Erythroblast (primary cell): ENCODE data around the gene ZMYM1.

ENCODE experiments used
- DNase-seq, 2 experiments: peaks; one replicate each; lab custom pipeline; 2025; lab: John Stamatoyannopoulos, UW
- GATA1 ChIP-seq: IDR thresholded peaks from 2 replicates; pipeline ENCODE4 v1.6.1; 2011; ENCODE audit warnings: low read depth, mild to moderate bottlenecking, control low read depth, low read length, moderate library complexity
- POLR2A ChIP-seq: IDR thresholded peaks from 2 replicates; pipeline ENCODE4 v1.6.1; 2011; ENCODE audit warnings: mild to moderate bottlenecking, low read length

Gene ZMYM1

DNA sequence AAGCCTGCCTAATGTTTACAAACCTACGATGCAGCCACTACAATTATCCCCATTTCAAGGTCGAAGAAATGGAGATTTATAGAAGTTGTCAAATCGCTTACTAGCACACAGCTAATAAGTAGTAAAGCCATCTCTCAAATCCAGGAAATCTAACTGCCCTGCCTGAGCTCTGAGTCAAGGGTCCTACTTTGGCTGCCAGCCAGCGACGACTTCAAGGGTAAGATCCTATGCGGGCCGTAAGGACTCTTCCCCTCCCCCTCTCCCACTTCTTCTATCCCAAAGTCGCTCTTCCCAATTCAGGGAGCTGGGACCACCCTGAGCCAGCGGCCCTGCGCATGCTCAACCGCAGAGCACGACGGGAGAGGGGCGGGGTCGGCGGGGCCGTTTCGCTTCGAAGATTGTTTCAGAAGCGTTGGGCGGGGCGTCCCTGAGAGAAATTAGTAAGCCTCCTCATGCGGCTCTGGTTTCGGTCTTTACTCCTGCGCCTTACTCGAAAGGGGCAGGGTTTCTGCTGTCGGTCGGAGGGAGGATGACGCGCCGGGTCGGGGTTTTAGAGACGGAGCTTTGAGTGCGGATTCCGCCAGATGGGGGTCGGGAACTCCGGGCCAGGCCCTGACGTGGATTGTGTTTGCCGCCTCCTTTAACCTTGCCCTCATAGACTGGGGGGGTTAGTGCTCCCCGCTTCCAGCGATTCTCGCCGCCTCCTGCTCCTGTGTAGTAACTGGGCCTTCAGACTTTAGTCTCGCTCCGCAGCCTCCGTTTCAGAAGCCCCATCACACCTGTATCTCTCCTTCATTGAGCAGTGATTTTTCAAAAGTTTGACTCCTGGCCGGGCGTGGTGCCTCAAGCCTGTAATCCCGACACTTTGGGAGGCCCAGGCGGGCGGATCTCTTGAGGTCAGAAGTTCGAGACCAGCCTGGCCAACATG lies at the start of gene ZMYM1:
ZMYM1 (plus strand) TSS at position 383 of the 928 bp plus-strand sequence. CDS start 14,603 bp downstream, outside the sequence.
- TF ChIP-seq GATA1 (no peak), POLR2A (peak; percentile 64)
- peak; percentile 83 to 87 for DNase-seq

DNA sequence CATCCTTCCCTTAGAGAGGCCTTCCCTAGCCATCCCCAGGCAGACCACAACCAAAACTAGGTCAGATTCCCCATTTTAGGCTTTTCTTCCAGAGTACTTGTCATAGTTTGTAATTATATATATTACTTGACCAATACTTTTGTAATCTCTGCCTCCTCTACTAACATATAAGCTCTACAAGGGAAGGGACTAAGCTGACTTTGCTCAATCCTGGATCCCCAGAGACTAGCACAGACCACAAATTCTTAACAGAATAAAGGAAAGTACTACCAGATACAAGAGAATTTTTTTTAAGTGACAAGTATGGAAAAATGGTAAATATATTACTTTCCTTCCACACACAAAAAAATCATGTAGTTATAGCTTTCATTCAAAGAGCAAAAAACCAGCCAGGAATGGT lies 49.4 kb upstream of the ZMYM1 start:
- TF ChIP-seq GATA1 (no peak), POLR2A (no peak)
- no peak for DNase-seq

DNA sequence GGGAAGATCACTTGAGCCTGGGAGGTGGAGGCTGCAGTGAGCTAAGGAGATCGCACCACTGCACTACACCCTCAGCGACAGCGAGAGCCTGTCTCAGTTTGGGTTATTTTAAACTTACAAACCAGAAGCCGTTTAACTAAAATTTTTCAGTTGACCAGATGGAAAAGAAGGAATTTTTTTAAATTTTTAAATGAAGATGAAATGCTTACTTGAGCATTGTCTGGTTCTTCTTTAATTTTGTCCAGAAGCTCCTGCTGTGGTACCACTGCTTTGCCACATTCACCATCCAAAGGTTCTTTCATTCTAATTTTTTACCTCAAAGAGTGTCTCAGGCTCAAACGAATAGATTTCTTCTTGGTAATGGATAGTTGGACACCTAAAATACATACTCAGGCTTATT lies 48.8 kb upstream of the ZMYM1 start:
- DNase-seq, result peak; percentile 32 to 49
- TF ChIP-seq GATA1, result no peak
- TF ChIP-seq POLR2A, result no peak

DNA sequence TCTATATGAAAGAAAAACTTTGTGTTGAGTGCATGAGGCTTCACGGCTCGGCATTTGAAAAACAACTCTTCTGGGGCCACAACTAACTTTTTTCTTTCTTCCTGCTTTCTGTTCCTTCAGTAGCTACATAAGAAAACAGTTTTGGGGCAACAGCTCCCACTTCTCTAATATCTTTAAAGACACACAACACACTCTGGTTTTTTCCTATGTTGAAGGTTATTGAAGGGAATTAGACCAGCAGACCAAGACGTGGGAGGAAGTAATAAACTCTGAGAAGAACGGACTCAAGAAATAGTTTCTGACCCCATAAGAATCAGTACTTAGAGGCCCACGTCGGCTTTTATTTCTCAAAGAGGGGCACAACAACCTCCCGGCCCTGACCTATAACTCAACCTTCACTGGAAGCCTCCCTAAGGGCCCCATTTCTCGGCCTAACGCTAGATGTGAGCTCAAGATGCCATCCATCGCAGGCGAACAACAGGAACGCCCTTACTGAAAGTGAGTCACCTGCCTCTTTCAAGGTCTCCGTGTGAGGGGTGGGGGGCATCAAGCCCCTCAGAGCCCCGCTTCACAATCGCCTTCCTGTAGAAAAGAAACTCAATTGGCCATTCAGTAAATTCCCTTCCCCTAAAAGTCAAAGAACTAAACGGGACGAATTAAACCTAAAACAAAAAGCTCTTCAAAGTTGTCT lies 48.3 kb upstream of the ZMYM1 start:
- TF ChIP-seq GATA1, result no peak
- DNase-seq, result peak; percentile 79

DNA sequence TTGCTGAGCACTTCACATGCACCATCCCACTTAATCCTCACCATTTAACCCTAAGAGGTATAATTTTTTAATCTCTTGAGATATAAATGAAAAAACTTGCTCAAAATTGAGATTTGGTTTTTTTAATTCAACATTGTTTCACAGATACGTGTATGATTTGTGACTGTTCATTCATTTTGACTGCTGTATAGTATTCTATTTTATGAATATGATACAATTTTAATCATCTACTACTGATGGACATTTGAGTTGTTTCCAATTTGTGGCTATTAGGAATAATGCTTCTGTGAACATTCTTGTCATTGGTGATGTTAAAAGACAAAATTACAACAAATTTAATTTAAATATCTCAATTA lies 46.8 kb upstream of the ZMYM1 start:
- TF ChIP-seq GATA1 (no peak), POLR2A (no peak)
- no peak for DNase-seq

DNA sequence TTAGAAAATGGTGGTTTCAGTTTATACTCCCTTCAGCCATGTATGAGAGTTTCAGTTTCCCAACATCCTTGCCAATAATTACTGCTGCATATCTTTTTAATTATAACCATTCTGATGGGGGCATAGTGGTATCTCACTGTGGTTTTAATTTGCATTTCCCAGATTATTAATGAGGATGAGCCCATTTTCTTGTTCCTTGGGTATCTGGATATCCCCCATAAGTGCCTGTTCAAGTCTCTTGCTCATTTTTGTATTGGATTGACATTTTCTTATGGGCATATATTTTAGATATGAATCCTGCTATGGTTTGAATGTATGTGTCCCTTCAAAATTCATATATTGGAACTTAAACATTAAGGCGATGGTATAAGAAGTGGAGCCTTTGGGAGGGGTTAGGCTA lies 45.8 kb upstream of the ZMYM1 start:
- TF ChIP-seq GATA1 (no peak), POLR2A (no peak)
- DNase-seq, result no peak

DNA sequence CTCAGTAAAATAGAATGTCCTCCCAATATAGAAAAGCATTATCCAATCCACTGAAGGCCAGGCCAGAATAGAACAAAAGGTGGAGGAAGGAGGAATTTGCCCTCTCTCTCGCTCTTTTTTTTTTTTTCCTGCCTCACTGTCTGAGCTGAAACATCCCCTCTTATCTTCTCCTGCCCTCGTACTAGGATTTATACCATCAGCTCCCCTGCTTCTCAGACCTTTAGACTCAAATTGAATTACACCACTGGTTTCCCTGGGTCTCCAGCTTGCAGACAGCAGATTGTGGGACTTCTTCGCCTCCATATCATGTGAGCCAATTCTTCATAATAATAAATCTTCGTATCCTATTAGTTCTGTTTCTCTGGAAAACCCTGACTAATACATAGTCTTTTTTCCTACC lies 42.6 kb upstream of the ZMYM1 start:
- no peak for DNase-seq
- TF ChIP-seq GATA1 (no peak), POLR2A (no peak)

DNA sequence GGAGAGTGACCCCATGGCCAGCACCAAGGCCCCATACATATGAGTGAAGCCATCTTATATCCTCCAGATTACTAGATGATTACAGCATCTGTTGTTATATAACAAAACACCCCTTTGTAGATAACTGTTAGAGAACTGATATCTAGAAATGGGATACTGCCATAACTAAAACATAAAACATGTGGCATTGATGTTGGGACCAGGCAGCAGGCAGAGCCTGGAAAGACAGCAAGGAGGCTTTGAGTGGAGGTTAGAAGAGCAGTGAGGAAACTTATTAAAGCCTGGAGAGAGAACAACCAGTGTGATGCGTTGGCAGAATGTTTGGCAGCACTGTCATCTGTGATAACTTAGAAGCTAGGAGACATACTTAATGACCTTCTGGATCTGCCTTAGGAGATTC lies 42.0 kb upstream of the ZMYM1 start:
- DNase-seq, result no peak
- TF ChIP-seq GATA1 (no peak), POLR2A (no peak)

DNA sequence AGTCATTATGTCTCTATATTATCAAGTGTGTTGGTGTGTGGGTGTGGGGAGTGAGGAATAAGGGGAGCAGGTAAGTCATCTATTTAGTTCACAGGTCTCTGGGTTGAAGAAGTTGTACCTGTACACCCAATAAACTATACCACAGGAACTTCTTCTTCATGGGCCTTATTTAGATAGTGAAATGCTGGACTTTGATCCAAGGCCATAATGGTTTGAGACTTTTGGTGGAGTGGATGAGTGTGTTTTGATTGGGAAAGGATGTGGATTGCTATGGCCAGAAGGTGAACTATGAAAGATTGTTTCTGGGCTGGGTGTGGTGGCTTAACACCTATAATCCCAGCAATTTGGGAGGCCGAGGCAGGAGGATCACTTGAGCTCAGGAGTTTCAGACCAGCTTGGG lies 40.5 kb upstream of the ZMYM1 start:
- no peak for DNase-seq
- TF ChIP-seq POLR2A, result no peak
- TF ChIP-seq GATA1, result no peak

DNA sequence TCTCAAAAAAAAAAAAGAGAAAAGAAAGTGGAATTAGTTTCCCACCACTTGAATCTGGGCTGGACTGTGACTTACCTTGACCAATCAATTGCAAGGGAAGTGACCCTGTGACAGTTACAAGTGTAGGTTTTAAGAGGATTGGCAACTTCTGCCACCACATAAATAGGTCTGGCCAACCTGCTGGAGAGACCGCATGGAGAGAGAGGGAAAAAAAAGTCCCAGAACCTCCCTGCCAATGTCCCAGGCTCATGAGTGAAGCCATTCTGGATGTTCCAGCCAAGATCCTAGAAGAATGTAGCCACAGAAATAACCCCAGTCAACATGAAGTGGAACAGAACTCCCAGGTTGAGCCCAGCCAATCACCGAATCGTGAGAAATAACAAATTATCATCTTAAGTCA lies 35.7 kb upstream of the ZMYM1 start:
- no peak for TF ChIP-seq POLR2A
- no peak for TF ChIP-seq GATA1
- DNase-seq, result no peak

DNA sequence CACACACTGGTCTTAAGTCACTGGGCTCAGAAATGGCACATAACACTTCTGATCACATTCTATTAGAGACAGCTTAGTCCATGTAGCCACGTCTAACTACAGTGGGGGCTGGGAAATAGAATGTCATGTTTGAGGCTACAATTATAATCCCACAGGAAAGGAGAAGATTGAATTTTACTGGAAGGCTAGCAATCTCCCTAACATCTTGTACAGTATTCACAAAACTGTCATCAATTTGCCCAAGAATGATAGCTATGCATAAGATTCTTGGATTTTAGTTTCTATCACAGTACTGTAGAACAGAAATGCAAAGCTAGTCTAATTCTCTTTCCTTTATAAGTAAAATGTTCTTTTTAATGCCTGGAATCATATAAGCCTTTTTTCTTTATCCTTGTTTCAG lies 34.8 kb upstream of the ZMYM1 start:
- DNase-seq, result no peak
- TF ChIP-seq GATA1 (no peak), POLR2A (no peak)

DNA sequence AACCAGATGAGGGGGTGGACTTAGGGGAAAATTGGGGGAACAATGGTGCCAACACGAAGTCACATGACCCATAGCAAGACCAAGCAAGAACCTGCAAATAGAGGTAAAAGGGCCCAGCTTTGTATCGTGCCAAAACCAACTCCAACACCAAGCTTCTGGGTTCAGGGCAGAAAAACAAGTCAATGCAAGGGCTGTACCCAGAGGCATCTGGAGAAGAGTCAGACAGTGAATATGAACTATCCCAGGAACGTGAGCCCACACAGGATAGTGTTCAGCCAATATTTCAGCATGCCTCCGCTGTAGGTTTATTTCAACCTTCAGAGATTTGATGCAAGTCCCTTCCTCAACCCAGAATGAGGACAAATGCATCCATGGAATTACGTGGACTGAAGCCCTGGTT lies 32.5 kb upstream of the ZMYM1 start:
- no peak for DNase-seq
- no peak for TF ChIP-seq GATA1
- TF ChIP-seq POLR2A, result no peak

DNA sequence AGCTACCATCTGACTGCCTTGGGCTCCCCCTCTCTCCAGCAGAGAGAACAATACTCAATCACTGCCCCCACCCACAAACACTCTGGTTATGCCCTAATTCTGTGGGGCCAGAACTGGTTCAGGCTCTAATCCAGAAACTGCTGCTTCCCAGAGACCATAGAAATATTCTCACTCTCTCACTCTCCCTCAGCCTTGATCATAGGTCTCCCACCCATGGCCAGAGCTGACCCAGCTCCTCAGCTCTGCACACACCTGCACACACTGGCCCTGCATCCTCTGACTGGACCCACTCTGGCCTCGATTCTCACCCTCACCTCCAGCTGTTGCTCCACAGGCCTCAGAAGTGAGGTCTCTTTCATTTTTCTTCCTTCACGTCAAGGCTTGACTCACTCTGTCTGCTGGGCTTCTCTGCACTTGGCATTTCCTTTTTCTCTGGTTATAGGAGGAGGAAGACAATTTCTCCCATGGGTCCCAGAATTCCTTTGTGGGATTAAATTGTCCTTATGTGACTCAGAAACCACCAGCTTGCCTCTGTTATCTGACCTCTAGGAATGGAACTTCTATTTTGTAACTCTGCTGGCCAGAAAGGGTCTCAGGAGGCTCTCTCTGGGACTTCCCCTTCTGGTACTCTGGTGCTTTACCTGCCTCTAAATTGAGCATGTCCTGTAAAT lies 31.9 kb upstream of the ZMYM1 start:
- TF ChIP-seq GATA1, result no peak
- no peak for DNase-seq

DNA sequence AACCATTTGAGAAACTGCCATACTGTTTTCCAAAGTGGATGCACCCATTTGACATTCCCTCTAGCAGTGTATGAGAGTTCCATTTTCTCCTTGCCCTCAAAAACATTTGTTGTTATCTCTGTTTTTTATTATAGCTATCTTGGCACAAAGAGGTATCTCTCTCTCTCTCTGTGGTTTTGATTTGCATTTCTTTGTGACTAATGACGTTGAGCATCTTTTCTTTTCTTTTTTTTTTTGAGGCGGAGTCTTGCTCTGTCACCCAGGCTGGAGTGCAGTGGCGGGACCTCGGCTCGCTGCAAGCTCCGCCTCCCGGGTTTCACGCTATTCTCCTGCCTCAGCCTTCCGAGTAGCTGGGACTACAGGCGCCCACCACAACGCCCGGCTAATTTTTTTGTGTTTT lies 30.1 kb upstream of the ZMYM1 start:
- DNase-seq, result no peak
- TF ChIP-seq GATA1 (no peak), POLR2A (no peak)
